Ramos (cell line): ENCODE measurements around the gene RABGAP1L.

ENCODE experiments used
- in situ Hi-C: fragments of 300-500 bp; cut with MboI; formaldehyde crosslinking; loops from one replicate; pipeline ENCODE4 v1.14.3; 2022; ENCODE audit warnings: low sequenced_read_pairs; ENCODE audit not compliant: unreplicated experiment

Gene RABGAP1L

GRCh38 chr1:174991473-174991872, 832.2 kb downstream of the RABGAP1L start:
- in situ Hi-C loops, result loop anchor here (5.0 kb wide), 1 partner anchor 219 kb away; no protein-coding TSS in a partner anchor

- in situ Hi-C loops, result no loop called here
These were observed 835.8 kb downstream of the RABGAP1L start for GRCh38 chr1:174995121-174995520.

- in situ Hi-C loops, result no loop called here
These were observed 836.6 kb downstream of the RABGAP1L start for GRCh38 chr1:174995916-174996315.

- in situ Hi-C loops, result no loop called here
These were observed 837.2 kb downstream of the RABGAP1L start for GRCh38 chr1:174996476-174996875.

GRCh38 chr1:174997041-174997440, 837.7 kb downstream of the RABGAP1L start:
- in situ Hi-C loops, result no loop called here

GRCh38 chr1:174998569-174999215, 839.4 kb downstream of the RABGAP1L start:
- in situ Hi-C loops, result no loop called here

GRCh38 chr1:174999216-174999935, 840.1 kb downstream of the RABGAP1L start:
- in situ Hi-C loops, result no loop called here

GRCh38 chr1:174999936-175000696, 840.8 kb downstream of the RABGAP1L start, which contains the start of gene CACYBP:
CACYBP (plus strand) TSS chr1:174999947; CDS start chr1:175000181, 234 bp downstream.
- in situ Hi-C loops, result loop anchor here (10.0 to 25.0 kb wide), 3 partner anchors 725 to 1588 kb away; partner anchors contain the start of genes GAS5 and ZBTB37

GRCh38 chr1:175000697-175001187, 841.4 kb downstream of the RABGAP1L start:
- in situ Hi-C loops, result loop anchor here (10.0 to 25.0 kb wide), 3 partner anchors 726 to 1588 kb away; partner anchors contain the start of genes GAS5 and ZBTB37

GRCh38 chr1:175002910-175003517, 843.7 kb downstream of the RABGAP1L start:
- in situ Hi-C loops, result loop anchor here (10.0 to 25.0 kb wide), 3 partner anchors 728 to 1591 kb away; partner anchors contain the start of genes GAS5 and ZBTB37

GRCh38 chr1:175003521-175003920, 844.2 kb downstream of the RABGAP1L start:
- in situ Hi-C loops, result loop anchor here (10.0 to 25.0 kb wide), 3 partner anchors 729 to 1591 kb away; partner anchors contain the start of genes GAS5 and ZBTB37

GRCh38 chr1:175005085-175005783, 845.9 kb downstream of the RABGAP1L start:
- in situ Hi-C loops, result loop anchor here (10.0 to 25.0 kb wide), 3 partner anchors 730 to 1593 kb away; partner anchors contain the start of genes GAS5 and ZBTB37

- in situ Hi-C loops, result loop anchor here (10.0 to 25.0 kb wide), 3 partner anchors 735 to 1597 kb away; partner anchors contain the start of genes GAS5 and ZBTB37
These were observed 850.2 kb downstream of the RABGAP1L start for GRCh38 chr1:175009532-175009931.

- in situ Hi-C loops, result loop anchor here (25.0 kb wide), 2 partner anchors 1151 to 1601 kb away; partner anchors contain the start of genes GAS5 and ZBTB37
These were observed 854.1 kb downstream of the RABGAP1L start for GRCh38 chr1:175013445-175013844.

GRCh38 chr1:175015243-175015642, 855.9 kb downstream of the RABGAP1L start:
- in situ Hi-C loops, result loop anchor here (25.0 kb wide), 2 partner anchors 1153 to 1603 kb away; partner anchors contain the start of genes GAS5 and ZBTB37

- in situ Hi-C loops, result loop anchor here (25.0 kb wide), 2 partner anchors 1157 to 1607 kb away; partner anchors contain the start of genes GAS5 and ZBTB37
These were observed 860.2 kb downstream of the RABGAP1L start for GRCh38 chr1:175019524-175019923.

- in situ Hi-C loops, result loop anchor here (25.0 kb wide), 2 partner anchors 1161 to 1611 kb away; partner anchors contain the start of genes GAS5 and ZBTB37
These were observed 864.0 kb downstream of the RABGAP1L start, which contains the start of gene MRPS14 for GRCh38 chr1:175023043-175023921. MRPS14 (minus strand) TSS chr1:175023425; CDS start chr1:175023408, 17 bp downstream.

GRCh38 chr1:175023922-175024242, 864.6 kb downstream of the RABGAP1L start:
- in situ Hi-C loops, result loop anchor here (25.0 kb wide), 2 partner anchors 1162 to 1612 kb away; partner anchors contain the start of genes GAS5 and ZBTB37
